Measurements from ENCODE around the gene TLR8.

Gene TLR8

GRCh38 chrX:12871257-12871656 lies 35.2 kb upstream of the TLR8 start:
- in situ Hi-C loops (cut with HindIII; ENCODE audit: low pct_ligation_motif_present, low sequenced_read_pairs), result no loop called here
- Histone ChIP-seq H3K27ac (no peak overlapping the region), H3K4me3 (ENCODE audit: low read depth, low read length) (no peak overlapping the region), H3K27me3 (replicated peaks) (no peaks in the 10 kb centered on the region), H3K36me3 (replicated peaks) (no peaks in the 10 kb centered on the region)
- no peak for TF ChIP-seq CTCF (IDR thresholded peaks at IDR 0.05; ENCODE audit: low read depth, low read length, missing control alignments)
- DNase-seq, result no peak

GRCh38 chrX:12872741-12873140 lies 33.7 kb upstream of the TLR8 start:
- no peak for DNase-seq
- Histone ChIP-seq H3K4me3 (ENCODE audit: low read depth, low read length) (no peak overlapping the region), H3K36me3 (replicated peaks) (no peaks in the 10 kb centered on the region), H3K27ac (no peak overlapping the region), H3K27me3 (replicated peaks) (no peaks in the 10 kb centered on the region)
- in situ Hi-C loops (cut with HindIII; ENCODE audit: low pct_ligation_motif_present, low sequenced_read_pairs), result no loop called here
- TF ChIP-seq CTCF (IDR thresholded peaks at IDR 0.05; ENCODE audit: low read depth, low read length, missing control alignments), result no peak

DNA sequence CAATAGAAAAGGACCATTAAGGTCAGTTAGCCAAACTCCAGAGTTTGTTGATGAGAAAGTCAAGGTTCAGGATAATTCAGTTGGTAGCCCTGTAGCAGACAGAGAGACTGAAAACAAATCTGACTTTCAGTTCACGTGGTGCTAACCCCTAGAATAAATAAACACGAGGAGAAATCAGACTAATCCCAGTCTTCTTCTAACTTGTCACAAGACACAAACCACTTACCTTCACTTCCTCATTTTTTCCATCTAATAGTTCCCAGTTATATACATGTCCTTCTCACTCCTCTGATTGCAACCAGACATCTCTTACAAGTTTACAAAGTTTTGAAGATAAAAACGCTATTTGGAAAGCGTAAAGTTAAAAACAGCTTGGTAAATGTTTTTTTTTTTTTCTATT lies 31.8 kb upstream of the TLR8 start:
- Histone ChIP-seq H3K27ac (no peak overlapping the region), H3K4me3 (ENCODE audit: low read depth, low read length) (no peak overlapping the region)
- in situ Hi-C loops (cut with HindIII; ENCODE audit: low pct_ligation_motif_present, low sequenced_read_pairs), result no loop called here

GRCh38 chrX:12877386-12877785 lies 29.0 kb upstream of the TLR8 start:
- H3K27me3 ChIP-seq (replicated peaks), result no peaks in the 10 kb centered on the region
- in situ Hi-C loops (cut with HindIII; ENCODE audit: low pct_ligation_motif_present, low sequenced_read_pairs), result no loop called here
- no peak for TF ChIP-seq CTCF (IDR thresholded peaks at IDR 0.05; ENCODE audit: low read depth, low read length, missing control alignments)
- no peak for DNase-seq
- H3K27ac ChIP-seq, result no peak overlapping the region
- no peak overlapping the region for H3K4me3 ChIP-seq (ENCODE audit: low read depth, low read length)
- H3K36me3 ChIP-seq (replicated peaks), result no peaks in the 10 kb centered on the region

More for the DNA sequence above, 31.8 kb upstream of the TLR8 start:
- Histone ChIP-seq H3K36me3 (replicated peaks) (no peaks in the 10 kb centered on the region), H3K27me3 (replicated peaks) (no peaks in the 10 kb centered on the region)
- no peak for TF ChIP-seq CTCF (IDR thresholded peaks at IDR 0.05; ENCODE audit: low read depth, low read length, missing control alignments)
- DNase-seq, result no peak

- in situ Hi-C loops (cut with HindIII; ENCODE audit: low pct_ligation_motif_present, low sequenced_read_pairs), result no loop called here
- DNase-seq, result no peak
- Histone ChIP-seq H3K36me3 (replicated peaks) (no peaks in the 10 kb centered on the region), H3K4me3 (ENCODE audit: low read depth, low read length) (no peak overlapping the region), H3K27me3 (replicated peaks) (no peaks in the 10 kb centered on the region), H3K27ac (no peak overlapping the region)
- TF ChIP-seq CTCF (IDR thresholded peaks at IDR 0.05; ENCODE audit: low read depth, low read length, missing control alignments), result no peak
Observed at GRCh38 chrX:12878536-12878935, 27.9 kb upstream of the TLR8 start.

DNA sequence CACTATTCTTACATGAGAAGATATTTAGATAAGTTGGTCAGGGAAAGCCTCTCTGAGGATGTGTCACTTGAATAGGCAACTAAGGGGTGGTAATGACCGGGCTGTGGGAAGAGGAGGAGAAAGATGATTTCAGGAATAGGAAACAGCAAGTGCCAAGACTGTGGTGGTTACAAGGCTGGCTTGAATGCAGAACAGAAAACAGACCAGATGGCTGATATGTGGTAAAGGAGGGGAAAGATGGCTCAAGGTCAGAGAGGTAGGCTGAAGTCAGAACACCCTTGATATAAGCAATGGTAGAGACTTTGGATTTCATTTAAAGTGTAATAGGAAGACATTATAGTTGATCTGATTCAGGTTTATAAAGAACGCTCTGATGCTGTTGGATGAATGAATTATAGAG lies 24.5 kb upstream of the TLR8 start:
- no peak for DNase-seq
- Histone ChIP-seq H3K27ac (no peak overlapping the region), H3K36me3 (replicated peaks) (no peaks in the 10 kb centered on the region), H3K4me3 (ENCODE audit: low read depth, low read length) (no peak overlapping the region), H3K27me3 (replicated peaks) (no peaks in the 10 kb centered on the region)
- no peak for TF ChIP-seq CTCF (IDR thresholded peaks at IDR 0.05; ENCODE audit: low read depth, low read length, missing control alignments)
- in situ Hi-C loops (cut with HindIII; ENCODE audit: low pct_ligation_motif_present, low sequenced_read_pairs), result no loop called here
